VCaP (cell line): ENCODE results near the gene CALML3.

Experiments used
- H3K27ac ChIP-seq: fragments of 450-650 bp; 2 replicates; pipeline ENCODE4 v1.5.1; 2017
- TF ChIP-seq, protein P1 (sequence below): fragments of 450-650 bp; conservative IDR thresholded peaks from 2 replicates; pipeline ENCODE4 v1.5.1; 2017; ENCODE audit warnings: mild to moderate bottlenecking, moderate library complexity

CALML3 gene

DNA sequence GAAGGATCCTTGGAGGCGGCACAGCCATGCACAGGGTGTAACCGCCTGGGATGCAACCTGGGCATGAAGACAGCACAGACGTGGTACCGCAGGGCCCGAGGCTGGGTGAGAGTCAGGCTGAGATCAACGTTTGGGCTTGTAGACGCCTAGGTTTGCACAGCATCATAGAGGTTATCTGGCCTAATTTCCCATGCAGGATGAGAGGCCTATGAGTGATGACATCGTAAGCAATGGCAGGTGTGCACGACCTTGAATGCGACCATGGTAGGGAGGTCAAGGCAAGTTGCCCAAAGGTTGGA lies 7.5 kb downstream of the CALML3 start:
- H3K27ac ChIP-seq = no peak overlapping the region
- TF ChIP-seq, protein P1, sequence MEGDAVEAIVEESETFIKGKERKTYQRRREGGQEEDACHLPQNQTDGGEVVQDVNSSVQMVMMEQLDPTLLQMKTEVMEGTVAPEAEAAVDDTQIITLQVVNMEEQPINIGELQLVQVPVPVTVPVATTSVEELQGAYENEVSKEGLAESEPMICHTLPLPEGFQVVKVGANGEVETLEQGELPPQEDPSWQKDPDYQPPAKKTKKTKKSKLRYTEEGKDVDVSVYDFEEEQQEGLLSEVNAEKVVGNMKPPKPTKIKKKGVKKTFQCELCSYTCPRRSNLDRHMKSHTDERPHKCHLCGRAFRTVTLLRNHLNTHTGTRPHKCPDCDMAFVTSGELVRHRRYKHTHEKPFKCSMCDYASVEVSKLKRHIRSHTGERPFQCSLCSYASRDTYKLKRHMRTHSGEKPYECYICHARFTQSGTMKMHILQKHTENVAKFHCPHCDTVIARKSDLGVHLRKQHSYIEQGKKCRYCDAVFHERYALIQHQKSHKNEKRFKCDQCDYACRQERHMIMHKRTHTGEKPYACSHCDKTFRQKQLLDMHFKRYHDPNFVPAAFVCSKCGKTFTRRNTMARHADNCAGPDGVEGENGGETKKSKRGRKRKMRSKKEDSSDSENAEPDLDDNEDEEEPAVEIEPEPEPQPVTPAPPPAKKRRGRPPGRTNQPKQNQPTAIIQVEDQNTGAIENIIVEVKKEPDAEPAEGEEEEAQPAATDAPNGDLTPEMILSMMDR = no peak

DNA sequence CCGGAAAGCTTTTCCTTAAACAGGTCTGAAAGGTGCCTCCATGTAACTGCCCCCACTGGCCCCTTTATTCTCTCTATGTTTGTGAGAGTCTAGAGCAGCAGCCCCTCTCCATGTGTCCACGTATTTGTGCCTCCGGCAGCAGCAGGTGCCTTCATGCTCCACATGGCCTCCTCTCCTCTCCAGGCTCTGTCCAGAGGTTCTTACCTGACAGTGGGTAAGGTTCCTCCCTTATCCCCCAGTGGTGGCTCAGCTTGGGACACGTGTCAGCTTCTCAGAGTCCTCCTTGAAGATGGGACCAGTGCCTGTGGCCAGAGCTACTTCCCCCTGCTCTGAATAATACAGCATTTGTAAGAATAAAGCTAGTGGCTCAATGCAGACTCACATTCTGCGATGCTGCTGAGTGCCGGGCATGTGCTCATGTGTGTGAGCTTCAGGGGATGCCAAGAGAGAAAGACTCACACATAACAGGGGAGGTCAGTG lies 7.9 kb downstream of the CALML3 start:
- TF ChIP-seq, protein P1 = no peak
- no peak overlapping the region for H3K27ac ChIP-seq

DNA sequence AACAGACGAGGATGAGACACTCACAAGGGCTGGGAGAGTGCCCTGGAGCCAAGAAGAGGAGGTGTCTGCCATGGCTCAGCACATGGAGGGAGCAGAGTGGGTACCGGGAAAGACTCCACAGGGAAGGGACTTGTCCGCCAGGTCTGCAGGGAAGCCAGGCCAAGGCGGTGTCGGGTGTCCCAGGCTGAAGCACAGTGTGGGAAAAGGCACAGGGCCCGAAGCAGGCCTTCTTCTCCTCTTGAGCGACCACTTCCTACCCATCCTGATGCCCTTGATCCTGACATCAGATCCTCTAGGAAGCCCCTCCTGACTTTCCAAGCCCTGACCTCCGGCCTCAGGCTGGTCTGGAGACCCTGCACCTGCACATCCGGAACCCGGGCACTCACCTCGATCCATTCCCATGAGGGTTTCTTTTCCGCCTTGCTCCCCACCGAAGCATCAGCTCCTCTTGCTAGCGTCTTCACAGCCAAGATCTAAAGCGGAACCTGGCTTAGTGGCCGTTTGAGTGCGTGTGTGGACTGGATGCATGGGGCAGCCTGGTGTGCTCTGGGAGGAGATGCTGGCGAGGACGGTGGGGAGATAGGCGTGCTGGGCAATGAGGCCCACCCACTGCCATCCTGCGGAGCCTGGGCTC lies 8.5 kb downstream of the CALML3 start:
- TF ChIP-seq, protein P1 = no peak
- H3K27ac ChIP-seq = no peak overlapping the region

DNA sequence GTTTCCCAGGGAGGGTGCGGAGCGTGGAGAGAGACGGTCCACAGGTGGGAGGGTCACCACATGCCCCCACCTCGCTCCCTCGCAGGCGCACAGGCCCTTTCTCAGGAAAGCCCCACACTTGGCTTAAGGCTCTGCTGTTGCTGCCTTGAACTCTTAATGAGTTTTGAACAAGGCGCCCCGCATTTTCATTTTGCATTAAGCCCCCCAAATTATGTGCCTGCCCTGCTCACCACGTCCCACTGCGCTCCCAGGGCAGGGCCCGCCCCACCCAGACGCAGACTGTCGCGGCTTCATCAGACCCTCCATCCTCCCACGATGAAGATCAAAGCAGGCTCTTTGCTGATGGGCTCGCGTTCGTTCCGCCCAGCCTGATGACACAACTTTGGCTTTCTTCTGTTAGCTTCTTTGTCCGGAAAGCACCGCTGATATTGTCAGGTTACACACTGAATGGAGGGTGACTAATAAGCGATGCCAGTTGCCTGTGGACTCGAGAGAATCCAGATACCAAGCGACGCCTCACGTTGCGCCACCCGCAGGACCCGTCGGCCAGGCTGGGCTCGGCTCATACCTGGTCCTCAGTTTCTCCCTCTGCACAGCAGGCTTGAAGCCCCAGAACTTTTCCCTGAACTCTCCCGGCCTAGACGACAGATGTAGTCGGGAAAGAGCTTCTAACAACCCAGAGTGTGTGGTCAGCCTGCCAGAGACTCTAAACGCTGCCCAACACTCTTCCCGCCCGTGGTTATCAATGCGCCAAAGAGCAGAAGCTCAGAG lies 9.5 kb downstream of the CALML3 start:
- H3K27ac ChIP-seq = no peak overlapping the region; the same call in 1 of the 2 replicates
- TF ChIP-seq, protein P1 = no peak

DNA sequence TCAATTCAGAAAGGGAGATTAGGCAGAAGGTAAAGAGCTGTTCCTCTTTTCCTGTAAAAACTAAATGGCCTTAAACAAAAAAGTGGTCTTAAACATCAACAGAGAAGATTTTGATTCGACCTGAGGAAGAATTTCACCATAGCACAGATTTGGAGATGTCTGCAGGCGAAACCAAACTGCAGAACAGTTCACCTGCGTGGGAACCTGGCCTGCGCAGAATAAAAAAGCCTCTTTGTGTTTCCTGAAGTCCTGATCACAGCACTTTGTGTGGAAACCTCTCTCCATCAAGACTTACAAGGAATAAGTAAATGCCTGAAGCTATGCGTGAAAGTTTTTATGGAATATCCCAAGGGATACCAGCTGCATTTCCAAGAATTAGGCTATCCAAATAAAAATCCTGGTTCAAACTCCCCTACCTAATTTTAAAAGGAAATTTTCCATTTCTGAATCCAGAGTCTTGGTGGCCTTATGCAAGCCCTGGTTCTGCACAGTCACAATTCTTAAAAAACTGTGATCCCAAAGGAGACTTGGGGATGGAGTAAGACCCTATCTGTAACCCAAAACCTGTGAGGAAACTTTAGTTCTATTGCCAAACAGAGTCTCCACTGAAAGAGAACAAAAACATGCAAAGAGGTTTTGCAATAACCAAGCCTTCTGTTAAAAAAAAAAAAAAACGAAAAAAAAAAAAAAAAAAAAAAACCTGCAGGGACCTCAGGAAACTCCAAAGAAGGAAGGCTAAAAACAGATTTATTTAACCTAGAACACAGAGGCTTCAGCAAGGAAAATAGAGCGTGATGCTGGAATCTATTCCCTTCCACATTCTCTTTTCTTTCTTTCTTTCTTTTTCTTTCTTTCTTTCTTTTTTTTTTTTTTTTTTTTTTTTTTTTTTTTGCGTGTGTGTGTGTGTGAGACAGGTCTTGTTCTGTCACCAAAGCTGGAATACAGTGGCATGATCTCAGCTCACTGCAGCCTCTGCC lies 10.4 kb downstream of the CALML3 start:
- peak overlapping the region; percentile 5; the same call in 1 of the 2 replicates for H3K27ac ChIP-seq
- TF ChIP-seq, protein P1 = no peak

DNA sequence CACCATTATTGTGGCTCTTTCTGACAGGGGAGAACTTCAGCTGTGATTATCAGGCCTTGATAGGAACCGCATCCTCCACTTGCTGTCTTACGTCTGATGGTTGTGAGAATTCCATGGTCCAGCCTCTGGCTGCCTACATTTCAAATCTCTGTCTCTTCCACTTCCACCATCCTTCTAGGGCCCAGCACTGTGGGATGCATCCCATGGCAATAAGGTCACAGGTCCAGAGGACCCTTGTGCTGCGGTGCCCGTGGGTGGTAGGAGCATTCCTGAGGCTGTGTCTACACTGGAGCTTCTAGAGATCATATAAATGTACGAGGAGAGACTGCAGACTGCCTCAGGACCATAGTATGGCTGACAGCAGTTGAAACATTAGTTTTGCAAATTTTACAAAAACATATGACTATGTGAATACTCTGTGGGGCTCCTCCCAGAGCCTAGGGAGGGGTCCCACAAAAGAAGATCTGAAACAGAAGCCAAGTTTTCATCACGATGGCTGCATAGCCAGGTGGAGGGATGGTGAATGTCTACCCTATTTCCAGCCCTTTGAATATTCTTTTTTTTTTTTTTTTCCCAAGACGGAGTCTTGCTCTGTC lies 11.8 kb downstream of the CALML3 start:
- TF ChIP-seq, protein P1 = no peak

More for the DNA sequence above, 11.8 kb downstream of the CALML3 start:
- no peak overlapping the region for H3K27ac ChIP-seq
